Keratinocyte (primary cell): ENCODE data around the gene SHC3. TPM values are rescaled to one million over a fixed set of nuclear protein-coding genes. Genes with fewer than 3 reads are reported as not detected.
A peak's percentile ranks its signal among the peaks of the same experiment; 100 is the strongest.

Experiments used
- DNase-seq: peaks from one replicate; pipeline ENCODE4 v3.0.0-alpha.2; 2011; ENCODE audit warnings: low read depth, missing footprints, low spot score
- FAIRE-seq: peaks from 2 replicates; lab custom pipeline; 2011; peaks lifted over from hg19 to GRCh38; lab: Jason Lieb, UNC
- H2AFZ ChIP-seq: 2 replicates; pipeline ENCODE4 v1.6.0; 2012; ENCODE audit warnings: low read length, control low read depth, inconsistent platforms; ENCODE audit not compliant: control insufficient read depth
- H3K27ac ChIP-seq: 2 replicates; pipeline ENCODE4 v1.5.1; 2011; ENCODE audit warnings: low read length; ENCODE audit not compliant: control insufficient read depth, insufficient read depth
- H3K27me3 ChIP-seq: 3 replicates; pipeline ENCODE4 v1.6.0; 2011; ENCODE audit warnings: low read length; ENCODE audit not compliant: control insufficient read depth, insufficient read depth; ENCODE audit errors: extremely low read depth
- H3K36me3 ChIP-seq, 2 experiments: 2 replicates in 1 of 2; 3 replicates in 1 of 2; pipeline ENCODE4 v1.5.1; 2011; ENCODE audit warnings: low read length in 2 of 2, mild to moderate bottlenecking in 1 of 2; ENCODE audit not compliant: control insufficient read depth in 2 of 2, insufficient read depth in 2 of 2; ENCODE audit errors: extremely low read depth in 1 of 2
- H3K4me1 ChIP-seq: 3 replicates; pipeline ENCODE4 v1.5.1; 2011; ENCODE audit warnings: low read length; ENCODE audit not compliant: control insufficient read depth, insufficient read depth; ENCODE audit errors: extremely low read depth
- H3K4me2 ChIP-seq: 3 replicates; pipeline ENCODE4 v1.6.0; 2011; ENCODE audit warnings: low read depth, low read length; ENCODE audit not compliant: control insufficient read depth, insufficient read depth; ENCODE audit errors: extremely low read depth
- H3K4me3 ChIP-seq, 3 experiments: fragments of 200-600 bp in 1 of 3; sonication (generic) in 1 of 3; 2 replicates in 2 of 3; 3 replicates in 1 of 3; pipeline ENCODE4 v1.5.1; 2011 to 2016; ENCODE audit warnings: low read length in 3 of 3, mild to moderate bottlenecking in 3 of 3, control low read depth in 2 of 3, inconsistent platforms in 1 of 3, low read depth in 1 of 3, mixed read lengths in 1 of 3, mixed run types in 1 of 3, moderate library complexity in 1 of 3; ENCODE audit not compliant: control insufficient read depth in 2 of 3, insufficient read depth in 2 of 3; ENCODE audit errors: extremely low read depth in 1 of 3
- H3K79me2 ChIP-seq: 2 replicates; pipeline ENCODE4 v1.6.0; 2012; ENCODE audit warnings: low read length; ENCODE audit not compliant: control insufficient read depth, insufficient read depth
- H3K9ac ChIP-seq: 3 replicates; pipeline ENCODE4 v1.6.0; 2011; ENCODE audit warnings: low read length; ENCODE audit not compliant: control insufficient read depth, insufficient read depth; ENCODE audit errors: extremely low read depth
- H3K9me1 ChIP-seq: 3 replicates; pipeline ENCODE4 v1.6.0; 2011; ENCODE audit warnings: low read length; ENCODE audit not compliant: control insufficient read depth, insufficient read depth; ENCODE audit errors: extremely low read depth
- H3K9me3 ChIP-seq: 2 replicates; pipeline ENCODE4 v1.5.1; 2012; ENCODE audit warnings: low read depth, low read length; ENCODE audit not compliant: control insufficient read depth
- H4K20me1 ChIP-seq: 3 replicates; pipeline ENCODE4 v1.6.0; 2011; ENCODE audit warnings: low read length; ENCODE audit not compliant: control insufficient read depth, insufficient read depth; ENCODE audit errors: extremely low read depth
- CTCF ChIP-seq, 3 experiments: IDR thresholded peaks in 1 of 3; conservative IDR thresholded peaks in 1 of 3; optimal IDR thresholded peaks in 1 of 3; 2 replicates in 2 of 3; 3 replicates in 1 of 3; pipeline versions ENCODE3 to v1.5.1; 2011; ENCODE audit warnings: low read length in 3 of 3, mild to moderate bottlenecking in 3 of 3, moderate library complexity in 2 of 3, control low read depth in 1 of 3, inconsistent platforms in 1 of 3; ENCODE audit not compliant: insufficient read depth in 2 of 3; ENCODE audit errors: extremely low read depth in 1 of 3
- EZH2 ChIP-seq: IDR thresholded peaks from one replicate; pipeline ENCODE4 v1.6.1; 2012; ENCODE audit warnings: inconsistent platforms, mild to moderate bottlenecking, low read length, moderate library complexity
- dilution Hi-C: fragments of 300-500 bp; cut with MboI; formaldehyde crosslinking; loops from one replicate; pipeline ENCODE4 v1.7.0; 2020; ENCODE audit warnings: low sequenced_read_pairs; ENCODE audit not compliant: extremely low pct_ligation_motif_present
- polyA plus RNA-seq, 5 experiments: library from polyadenylated mRNA; depleted of rRNA in 3 of 5; stranded (reverse) in 3 of 5; stranded (forward) in 1 of 5; unstranded in 1 of 5; fragments of >200 nt; gene quantifications; 1 replicate in 1 of 5; 2 replicates in 3 of 5; 3 replicates in 1 of 5; pipeline versions ENCODE4 v1.2.1 to v1.2.3, GENCODE V29; 2011 to 2012; ENCODE audit warnings: missing spikeins in 2 of 5, low read depth in 1 of 5, low replicate concordance in 1 of 5

SHC3 gene
- polyA plus RNA-seq, 1 donor (not counting 4 experiments of a cell fraction or from before 2014, with no cell fraction given), result 0.03 TPM

GRCh38 chr9:89038382-89039103, 140.1 kb downstream of the SHC3 start:
- H3K36me3 ChIP-seq, result no peaks in the 10 kb centered on the region
- H2AFZ ChIP-seq, result peak overlapping the region; percentile 10
- peak; percentile 92 for FAIRE-seq
- no peak overlapping the region for H3K9ac ChIP-seq
- H3K9me3 ChIP-seq, result no peaks in the 10 kb centered on the region
- H3K79me2 ChIP-seq, result no peaks in the 10 kb centered on the region
- H4K20me1 ChIP-seq, result no peaks in the 10 kb centered on the region
- DNase-seq, result peak; percentile 73
- H3K27me3 ChIP-seq, result no peaks in the 10 kb centered on the region
- peak overlapping the region; percentile 68 for H3K4me2 ChIP-seq
- dilution Hi-C loops, result no loop called here
- TF ChIP-seq CTCF (optimal IDR thresholded peaks at IDR 0.05 in 1 of 3, IDR thresholded peaks at IDR 0.05 in 1 of 3, conservative IDR thresholded peaks at IDR 0.05 in 1 of 3; ENCODE audit: extremely low read depth in 1 of 3, insufficient read depth in 2 of 3, low read length in 3 of 3) (no peak), EZH2 (no peak)
- H3K27ac ChIP-seq, result no peak overlapping the region
- peaks cover 15% of the 10 kb centered on the region for H3K4me1 ChIP-seq
- H3K9me1 ChIP-seq, result peaks cover 2% of the 10 kb centered on the region
- peak overlapping the region in 1 of 3 experiments; percentile 14 for H3K4me3 ChIP-seq

DNA sequence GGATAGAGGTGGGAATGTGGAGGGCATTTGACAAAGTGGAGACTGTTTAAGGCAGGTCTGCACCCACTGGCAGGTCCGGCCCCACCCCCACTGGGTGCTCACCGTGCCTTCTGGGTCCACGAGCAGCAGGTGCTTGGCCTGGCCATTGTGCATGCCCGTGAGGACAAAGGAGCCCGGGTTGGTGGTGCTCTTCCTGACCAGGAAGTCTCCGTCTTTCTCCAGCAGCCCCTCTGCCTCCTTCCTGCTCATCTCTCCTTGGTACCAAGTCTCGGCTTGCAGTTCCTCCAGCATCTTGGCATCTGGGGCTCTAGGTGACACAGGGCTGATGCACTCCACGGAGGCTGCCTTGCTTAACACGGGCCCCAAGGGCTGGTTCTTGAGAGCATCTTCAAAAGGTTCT, 140.7 kb downstream of the SHC3 start:
- Histone ChIP-seq H3K4me2 (no peak overlapping the region), H3K4me3 (no peak overlapping the region), H3K79me2 (no peaks in the 10 kb centered on the region), H3K9me3 (no peaks in the 10 kb centered on the region), H2AFZ (no peak overlapping the region), H3K27me3 (no peaks in the 10 kb centered on the region), H3K9me1 (peaks cover 2% of the 10 kb centered on the region), H4K20me1 (no peaks in the 10 kb centered on the region), H3K9ac (no peak overlapping the region), H3K36me3 (no peaks in the 10 kb centered on the region), H3K27ac (no peak overlapping the region), H3K4me1 (peaks cover 15% of the 10 kb centered on the region)
- TF ChIP-seq EZH2 (no peak), CTCF (optimal IDR thresholded peaks at IDR 0.05 in 1 of 3, IDR thresholded peaks at IDR 0.05 in 1 of 3, conservative IDR thresholded peaks at IDR 0.05 in 1 of 3; ENCODE audit: extremely low read depth in 1 of 3, insufficient read depth in 2 of 3, low read length in 3 of 3) (no peak)
- DNase-seq (peak; percentile 15), FAIRE-seq (no peak)
- dilution Hi-C loops, result no loop called here
